Stimulated activated CD8-positive, alpha-beta memory T cell treated with anti-CD3 and anti-CD28 coated beads, Interleukin-12 subunit alpha, Interleukin-12 subunit beta, amount 100 ng/mL, for 1 hour (primary cell): Measurements from ENCODE around the gene SH3GL1.

Source experiments
- DNase-seq: peaks from one replicate; pipeline ENCODE4 v3.0.0-alpha.2; 2020; ENCODE audit warnings: low read depth

The SH3GL1 gene

GRCh38 chr19:4396949-4397783, 3.2 kb downstream of the SH3GL1 start:
- no peak for DNase-seq

GRCh38 chr19:4393947-4394590, 6.3 kb downstream of the SH3GL1 start:
- no peak for DNase-seq

GRCh38 chr19:4391701-4392483, 8.5 kb downstream of the SH3GL1 start:
- no peak for DNase-seq

GRCh38 chr19:4391306-4391693, 9.0 kb downstream of the SH3GL1 start:
- no peak for DNase-seq

GRCh38 chr19:4390567-4391305, 9.6 kb downstream of the SH3GL1 start:
- DNase-seq = no peak

- DNase-seq = no peak
These were observed 10.3 kb downstream of the SH3GL1 start for GRCh38 chr19:4390017-4390566.

- DNase-seq = no peak
These were observed 10.8 kb downstream of the SH3GL1 start for GRCh38 chr19:4389511-4390016.

- DNase-seq = no peak
These were observed 11.3 kb downstream of the SH3GL1 start for GRCh38 chr19:4389064-4389375.

GRCh38 chr19:4388337-4389063, 11.8 kb downstream of the SH3GL1 start:
- DNase-seq = no peak

- DNase-seq = no peak
These were observed 14.1 kb downstream of the SH3GL1 start for GRCh38 chr19:4386041-4386782.

- no peak for DNase-seq
These were observed 14.9 kb downstream of the SH3GL1 start for GRCh38 chr19:4385291-4386040.

GRCh38 chr19:4380254-4380727, 20.1 kb downstream of the SH3GL1 start:
- DNase-seq = peak; percentile 36

GRCh38 chr19:4379383-4380253, 20.7 kb downstream of the SH3GL1 start:
- DNase-seq = no peak

GRCh38 chr19:4378886-4379285, 21.5 kb downstream of the SH3GL1 start:
- no peak for DNase-seq

- no peak for DNase-seq
These were observed 23.2 kb downstream of the SH3GL1 start for GRCh38 chr19:4376991-4377781.

GRCh38 chr19:4376671-4376990, 23.7 kb downstream of the SH3GL1 start:
- no peak for DNase-seq

- DNase-seq = no peak
These were observed 24.2 kb downstream of the SH3GL1 start for GRCh38 chr19:4376028-4376670.
